Endothelial cell of umbilical vein (primary cell): ENCODE measurements around the gene NPNT.

ENCODE experiments used
- CTCF ChIP-seq, 2 donors: IDR thresholded peaks; 1 replicate in 1 of 2; 2 replicates in 1 of 2; pipeline ENCODE4 v1.5.1; 2011; ENCODE audit warnings: low read length in 2 of 2, mild to moderate bottlenecking in 2 of 2, moderate library complexity in 2 of 2, control low read depth in 1 of 2, inconsistent platforms in 1 of 2, low read depth in 1 of 2; ENCODE audit not compliant: insufficient read depth in 1 of 2; ENCODE audit errors: extremely low read depth in 1 of 2
- EZH2 ChIP-seq: IDR thresholded peaks from 2 replicates; pipeline ENCODE4 v1.6.1; 2012; ENCODE audit warnings: borderline replicate concordance, low read depth, mild to moderate bottlenecking, moderate library complexity, low read length, inconsistent platforms; ENCODE audit not compliant: severe bottlenecking
- FOS ChIP-seq: IDR thresholded peaks from 2 replicates; pipeline ENCODE4 v1.6.1; 2011; ENCODE audit warnings: mild to moderate bottlenecking, low read length, moderate library complexity, borderline replicate concordance; ENCODE audit not compliant: insufficient read depth
- GATA2 ChIP-seq: IDR thresholded peaks from 2 replicates; pipeline ENCODE4 v1.7.0; 2011; ENCODE audit warnings: low read depth, mild to moderate bottlenecking, moderate library complexity, mixed read lengths, low read length; ENCODE audit not compliant: insufficient read length, insufficient read depth
- MYC ChIP-seq: IDR thresholded peaks from one replicate; pipeline ENCODE4 v1.6.1; 2011; ENCODE audit warnings: mild to moderate bottlenecking, low read depth, low read length
- POLR2A ChIP-seq: IDR thresholded peaks from 2 replicates; pipeline ENCODE4 v1.6.1; 2012; ENCODE audit warnings: low read depth, mild to moderate bottlenecking, control low read depth, low read length
- POLR2AphosphoS5 ChIP-seq: IDR thresholded peaks from 2 replicates; pipeline ENCODE4 v1.6.1; 2012; ENCODE audit warnings: low read depth, mild to moderate bottlenecking, control low read depth, low read length, moderate library complexity; ENCODE audit not compliant: insufficient read depth
- TF ChIP-seq, protein P1 (sequence below): IDR thresholded peaks from 2 replicates; pipeline ENCODE4 v1.6.1; 2011; ENCODE audit not compliant: insufficient read depth, insufficient read length

DNA sequence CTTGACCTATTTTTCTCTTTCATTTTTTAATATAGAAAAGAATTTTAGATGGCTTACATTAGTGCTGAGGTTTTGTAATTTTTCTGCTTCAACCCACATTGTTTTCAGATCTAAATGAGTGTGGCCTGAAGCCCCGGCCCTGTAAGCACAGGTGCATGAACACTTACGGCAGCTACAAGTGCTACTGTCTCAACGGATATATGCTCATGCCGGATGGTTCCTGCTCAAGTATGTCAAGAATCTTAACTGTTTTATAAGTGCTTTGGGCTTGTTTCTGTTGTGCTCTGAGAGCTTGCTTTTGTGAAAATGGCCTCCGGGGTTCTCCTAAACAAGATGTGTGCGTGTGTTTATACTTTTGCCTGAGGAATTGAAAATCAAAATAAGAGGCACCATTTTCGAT is 41.6 kb downstream of the NPNT start:
- TF ChIP-seq CTCF (IDR thresholded peaks at IDR 0.05; ENCODE audit: extremely low read depth in 1 of 2, insufficient read depth in 1 of 2, low read depth in 1 of 2, low read length in 2 of 2) (no peak), POLR2A (no peak), POLR2AphosphoS5 (no peak), EZH2 (no peak), MYC (no peak), FOS (no peak), GATA2 (no peak)
- TF ChIP-seq, protein P1, sequence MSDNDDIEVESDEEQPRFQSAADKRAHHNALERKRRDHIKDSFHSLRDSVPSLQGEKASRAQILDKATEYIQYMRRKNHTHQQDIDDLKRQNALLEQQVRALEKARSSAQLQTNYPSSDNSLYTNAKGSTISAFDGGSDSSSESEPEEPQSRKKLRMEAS = no peak
